ENCODE data around the gene SIX5. TPM values are rescaled to one million over a fixed set of nuclear protein-coding genes. Genes with fewer than 3 reads are reported as not detected.
A peak's percentile ranks its signal among the peaks of the same experiment; 100 is the strongest.

SIX5 gene
- total RNA-seq, 2 experiments from 2014 or later, result 2.3 to 2.4 TPM

DNA sequence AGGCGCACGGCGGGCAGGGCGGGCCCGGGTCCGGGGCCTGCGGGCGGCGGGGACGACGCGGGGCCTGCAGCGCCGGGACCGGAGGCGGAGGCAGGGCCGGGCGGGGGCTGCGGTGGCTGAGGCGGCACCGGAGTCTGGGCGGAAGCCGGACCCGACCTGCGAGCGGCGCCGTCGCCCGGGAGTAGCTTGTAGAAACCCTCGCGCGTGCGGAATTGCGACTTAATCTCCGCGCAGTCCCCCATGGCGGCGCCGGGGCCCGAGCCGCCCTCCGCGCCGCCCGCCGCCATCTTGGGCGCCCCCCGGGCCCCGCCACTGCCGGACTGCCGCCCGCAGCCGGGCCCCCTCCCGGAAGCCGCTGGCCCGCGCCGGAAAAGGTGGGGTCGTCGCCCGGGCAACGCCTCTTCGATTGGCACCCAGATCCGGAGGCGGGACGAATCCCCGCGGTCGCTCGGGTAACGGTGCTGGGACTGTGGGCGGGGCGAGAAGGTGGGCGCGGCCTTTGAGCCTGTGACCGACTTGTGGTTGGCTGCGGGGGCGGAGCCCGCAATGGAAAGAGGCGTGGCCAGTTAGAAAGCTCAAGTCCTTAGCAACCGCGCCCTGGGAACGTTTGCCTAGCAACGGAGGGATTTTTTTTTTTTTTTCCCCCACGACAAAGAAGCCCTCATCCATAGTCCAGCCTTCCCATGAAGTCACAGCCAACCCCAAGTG is 23.6 kb upstream of the SIX5 start, which contains the start of gene DMWD:
DMWD (minus strand) TSS at position 376 of the 708 bp plus-strand sequence; CDS start at position 287, 89 bp downstream.
- intact Hi-C loops (cut with micrococcal nuclease), result loop anchor here (1.0 to 2.0 kb wide), 3 partner anchors 13 to 75 kb away; partner anchors contain the start of gene SYMPK
- CTCF ChIA-PET, result interaction anchor here (0.5 to 2.4 kb wide), 4 partner anchors 23 to 1691 kb away, joined by 3 to 16 read pairs (median 4); partner anchors contain the start of genes KPTN and SIX5
- H3K4me3 Mint-ChIP-seq, result peak within 1 kb of the TSS; percentile 94
- peaks cover 33% of the 10 kb centered on the region for H3K36me3 Mint-ChIP-seq
- peak; percentile 100 for DNase-seq
- POLR2A ChIA-PET, result interaction anchor here (0.7 to 1.4 kb wide), 4 partner anchors 13 to 71 kb away, joined by 3 read pairs; partner anchors contain the start of gene SIX5
- H3K9me3 Mint-ChIP-seq, result no peaks in the 10 kb centered on the region
- peaks cover 30% of the 10 kb centered on the region for H3K4me1 Mint-ChIP-seq (ENCODE audit: low read depth)
- peaks cover 18% of the 10 kb centered on the region for H3K27me3 Mint-ChIP-seq
- H3K27ac Mint-ChIP-seq, result peak within 1 kb of the TSS; percentile 79

DNA sequence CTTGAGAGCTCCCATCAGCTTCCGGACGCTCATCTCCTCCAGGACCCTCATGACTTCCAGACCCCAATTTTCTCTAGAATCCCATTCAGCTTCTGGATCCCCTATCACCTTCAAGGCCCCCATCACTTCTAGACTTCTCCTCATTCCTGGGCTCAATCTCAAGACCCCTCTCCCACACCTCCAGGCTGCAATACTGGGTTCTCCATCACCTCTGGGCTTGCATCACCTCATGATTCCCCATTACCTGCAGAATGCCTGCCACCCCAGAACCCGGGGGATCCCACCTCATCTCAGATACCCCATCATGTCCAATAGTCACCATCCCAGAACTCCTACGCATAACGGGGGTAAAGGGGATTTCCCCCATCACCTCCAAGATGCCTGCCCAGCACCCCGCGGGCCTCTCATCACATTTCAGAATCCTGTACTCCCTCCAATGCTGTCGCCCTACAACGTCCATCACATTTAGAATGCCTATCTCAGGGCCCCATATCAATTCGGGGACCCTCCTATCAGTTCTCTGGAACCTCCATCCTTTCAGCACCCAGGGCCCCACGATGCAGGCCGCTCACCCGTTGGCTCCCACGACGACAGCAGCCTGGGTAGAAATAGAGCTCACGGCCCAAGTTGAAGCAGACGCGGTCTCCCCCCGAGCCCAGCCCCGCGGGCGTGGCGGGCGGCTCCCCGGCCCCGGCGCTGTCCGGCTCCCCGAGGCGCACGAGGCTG is 22.9 kb upstream of the SIX5 start:
- H3K9me3 Mint-ChIP-seq, result no peaks in the 10 kb centered on the region
- H3K27me3 Mint-ChIP-seq, result peaks cover 18% of the 10 kb centered on the region
- CTCF ChIA-PET, result interaction anchor here (1.0 to 2.4 kb wide), 4 partner anchors 13 to 25 kb away, joined by 3 to 16 read pairs (median 4); partner anchors contain the start of gene SIX5
- peak overlapping the region; percentile 94 for H3K4me3 Mint-ChIP-seq
- peak overlapping the region; percentile 78 for H3K27ac Mint-ChIP-seq
- peak; percentile 40 for DNase-seq
- intact Hi-C loops (cut with micrococcal nuclease), result loop anchor here (1.0 to 2.0 kb wide), 3 partner anchors 22 to 75 kb away; partner anchors contain the start of gene SYMPK
- peaks cover 40% of the 10 kb centered on the region for H3K36me3 Mint-ChIP-seq
- peaks cover 30% of the 10 kb centered on the region for H3K4me1 Mint-ChIP-seq (ENCODE audit: low read depth)
- POLR2A ChIA-PET, result interaction anchor here (1.1 to 1.4 kb wide), 3 partner anchors 20 to 71 kb away, joined by 3 read pairs; partner anchors contain the start of gene SIX5

DNA sequence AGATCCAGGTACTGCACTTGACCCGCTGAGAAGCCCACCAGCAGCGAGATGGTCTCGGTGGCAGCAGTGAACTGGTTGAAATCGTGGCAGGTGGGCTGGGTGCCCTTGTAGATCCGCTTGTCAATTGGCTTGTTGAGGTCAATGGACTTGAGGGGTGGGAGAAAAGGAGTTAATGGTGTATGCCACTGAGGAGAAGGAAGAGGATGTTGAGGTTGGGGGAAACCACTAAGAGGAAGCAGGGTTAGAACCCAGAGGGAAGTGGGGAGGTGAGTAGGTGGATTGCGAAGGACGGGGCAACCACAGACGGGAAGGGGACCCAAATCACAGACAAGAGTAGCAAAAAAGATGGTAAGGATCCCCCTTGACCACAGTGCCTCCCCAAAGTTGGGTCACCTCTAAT is 21.9 kb upstream of the SIX5 start:
- Mint-ChIP-seq H3K4me1 (ENCODE audit: low read depth) (peaks cover 30% of the 10 kb centered on the region), H3K36me3 (peaks cover 47% of the 10 kb centered on the region), H3K4me3 (peak overlapping the region; percentile 94), H3K27ac (peak overlapping the region; percentile 7), H3K9me3 (no peaks in the 10 kb centered on the region), H3K27me3 (peaks cover 16% of the 10 kb centered on the region)
- intact Hi-C loops (cut with micrococcal nuclease), result loop anchor here (1.0 kb wide), 1 partner anchor 21 kb away; no protein-coding TSS in a partner anchor
- POLR2A ChIA-PET, result no interaction called here
- peak; percentile 55 for DNase-seq
- CTCF ChIA-PET, result interaction anchor here (0.9 to 1.4 kb wide), 4 partner anchors 8 to 26 kb away, joined by 3 to 5 read pairs (median 4); partner anchors contain the start of gene SIX5

DNA sequence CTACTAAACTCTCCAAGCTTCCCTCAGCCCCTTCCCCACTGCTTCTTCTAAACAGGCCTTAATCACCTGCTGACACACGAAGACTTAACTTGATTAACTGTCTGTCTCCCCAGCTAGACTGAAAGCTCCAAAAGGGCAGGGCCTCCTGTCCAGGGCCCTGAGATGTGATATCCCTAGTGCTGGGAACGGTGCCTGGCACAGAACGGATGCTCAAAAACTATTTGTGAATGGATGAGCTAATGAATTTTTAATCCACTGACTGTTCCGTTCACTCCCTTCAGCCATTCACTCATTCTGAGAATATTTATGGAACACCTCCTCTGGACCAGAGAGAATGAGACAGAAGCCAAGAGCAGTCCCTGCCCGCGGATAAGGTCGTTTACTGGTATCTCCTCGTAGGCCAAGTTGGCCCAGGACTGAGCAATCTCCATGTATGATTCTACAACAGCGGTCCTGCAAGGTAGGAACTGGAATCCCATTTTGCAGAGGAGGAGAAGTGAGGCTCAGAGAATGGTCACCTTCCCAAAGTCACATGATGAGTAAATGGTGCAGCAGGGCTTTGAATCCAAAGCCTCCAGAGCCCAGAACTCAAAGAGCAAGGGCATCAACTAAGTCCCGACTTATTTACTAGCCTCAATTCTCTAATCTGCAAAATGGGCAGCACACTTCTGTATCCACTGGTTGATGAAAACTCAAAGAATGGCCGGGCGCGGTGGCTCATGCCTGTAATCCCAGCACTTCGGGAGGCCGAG is 20.2 kb upstream of the SIX5 start:
- DNase-seq, result no peak
- Mint-ChIP-seq H3K4me1 (ENCODE audit: low read depth) (peaks cover 26% of the 10 kb centered on the region), H3K36me3 (peaks cover 47% of the 10 kb centered on the region), H3K27me3 (peaks cover 8% of the 10 kb centered on the region), H3K4me3 (no peak overlapping the region), H3K27ac (no peak overlapping the region), H3K9me3 (no peaks in the 10 kb centered on the region)
- CTCF ChIA-PET, result interaction anchor here (1.2 to 2.1 kb wide), 3 partner anchors 10 to 28 kb away, joined by 4 to 5 read pairs (median 4); no protein-coding TSS in a partner anchor
- intact Hi-C loops (cut with micrococcal nuclease), result no loop called here
- POLR2A ChIA-PET, result no interaction called here

DNA sequence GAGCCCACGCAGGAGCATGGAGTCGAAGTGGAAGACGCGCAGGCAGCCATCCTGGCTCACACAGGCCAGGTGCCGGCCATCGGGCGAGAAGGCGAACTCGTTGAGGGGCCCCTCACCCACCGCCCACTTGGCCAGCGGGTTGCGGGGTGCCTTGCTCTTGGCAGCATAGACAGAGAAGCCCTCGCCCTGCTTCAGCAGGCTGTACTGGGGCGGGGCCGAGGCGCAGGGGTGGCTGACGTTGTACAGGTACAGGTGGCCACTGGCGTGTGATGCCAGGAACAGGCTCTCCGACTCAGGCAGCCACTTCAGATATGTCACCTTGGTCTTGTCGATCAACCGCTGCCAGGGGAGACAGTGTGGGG is 17.5 kb upstream of the SIX5 start:
- no peaks in the 10 kb centered on the region for H3K9me3 Mint-ChIP-seq
- CTCF ChIA-PET, result no interaction called here
- intact Hi-C loops (cut with micrococcal nuclease), result no loop called here
- POLR2A ChIA-PET, result no interaction called here
- no peak for DNase-seq
- no peak overlapping the region for H3K4me3 Mint-ChIP-seq
- peaks cover 1% of the 10 kb centered on the region for H3K27me3 Mint-ChIP-seq
- H3K4me1 Mint-ChIP-seq (ENCODE audit: low read depth), result peaks cover 10% of the 10 kb centered on the region
- H3K36me3 Mint-ChIP-seq, result peaks cover 44% of the 10 kb centered on the region
- H3K27ac Mint-ChIP-seq, result no peak overlapping the region

DNA sequence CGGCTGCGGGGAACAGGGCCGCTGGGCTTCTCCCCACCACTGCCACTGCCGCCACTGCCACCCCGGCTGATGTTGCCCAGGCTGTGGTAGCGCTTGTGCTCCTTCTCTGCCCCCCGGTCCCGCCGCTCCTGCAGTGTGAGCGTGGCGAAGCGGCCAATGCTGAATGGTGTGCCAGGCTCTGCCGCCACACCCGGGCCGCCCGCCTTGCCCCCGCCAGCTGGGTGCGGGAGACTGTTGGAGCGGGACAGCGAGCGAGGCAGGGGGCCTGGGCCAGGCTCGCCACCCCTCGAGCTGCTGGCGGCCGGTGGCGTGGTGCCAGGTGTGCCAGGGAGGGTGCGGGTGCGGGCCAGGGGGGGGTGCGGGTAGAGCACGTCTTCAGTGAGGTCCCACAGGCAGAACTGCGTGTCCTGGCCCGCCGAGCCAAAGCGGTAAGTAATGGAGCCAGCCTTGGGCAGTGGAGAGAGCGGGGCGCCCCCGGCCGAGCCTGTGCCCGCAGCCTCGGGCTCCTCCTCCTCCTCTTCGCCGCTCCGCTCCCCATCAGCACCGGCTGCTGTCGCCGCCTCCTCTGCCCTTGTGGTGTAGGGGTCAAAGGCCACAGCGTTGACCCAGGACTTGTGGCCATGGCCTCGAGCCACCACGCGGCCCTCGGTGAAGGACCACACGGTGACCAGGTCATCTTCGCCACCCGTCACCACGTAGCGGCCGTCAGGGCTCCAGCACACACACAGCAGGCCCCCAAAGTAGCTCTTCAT is 16.9 kb upstream of the SIX5 start:
- no peak for DNase-seq
- no peaks in the 10 kb centered on the region for H3K9me3 Mint-ChIP-seq
- no peak overlapping the region for H3K27ac Mint-ChIP-seq
- intact Hi-C loops (cut with micrococcal nuclease), result no loop called here
- POLR2A ChIA-PET, result no interaction called here
- peaks cover 42% of the 10 kb centered on the region for H3K36me3 Mint-ChIP-seq
- H3K27me3 Mint-ChIP-seq, result peaks cover 3% of the 10 kb centered on the region
- no peak overlapping the region for H3K4me3 Mint-ChIP-seq
- CTCF ChIA-PET, result no interaction called here
- peaks cover 4% of the 10 kb centered on the region for H3K4me1 Mint-ChIP-seq (ENCODE audit: low read depth)

DNA sequence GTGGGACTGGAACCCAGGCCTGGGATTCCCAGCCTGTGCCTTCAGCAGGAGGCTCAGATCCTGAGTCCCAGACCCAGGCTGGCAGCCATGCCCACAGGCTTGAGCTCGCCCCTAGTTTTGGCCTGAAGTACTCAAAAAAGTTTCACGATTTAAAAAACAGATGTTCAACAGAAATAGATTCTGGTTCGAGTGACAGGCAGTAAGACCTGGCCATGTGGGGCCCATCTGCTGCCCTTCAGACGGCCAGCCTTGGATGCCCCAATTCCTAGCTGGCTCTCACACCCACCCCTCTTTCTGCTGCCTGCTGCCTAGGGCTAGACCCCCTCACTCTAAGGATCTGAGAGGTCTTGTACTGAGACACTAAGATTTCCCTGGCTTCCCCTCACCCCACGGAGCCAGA is 16.0 kb upstream of the SIX5 start:
- H3K9me3 Mint-ChIP-seq, result no peaks in the 10 kb centered on the region
- DNase-seq, result no peak
- POLR2A ChIA-PET, result no interaction called here
- CTCF ChIA-PET, result interaction anchor here (1.0 kb wide), 2 partner anchors 10 to 14 kb away, joined by 3 read pairs; no protein-coding TSS in a partner anchor
- H3K36me3 Mint-ChIP-seq, result peaks cover 38% of the 10 kb centered on the region
- peaks cover 8% of the 10 kb centered on the region for H3K27me3 Mint-ChIP-seq
- H3K4me3 Mint-ChIP-seq, result no peak overlapping the region
- intact Hi-C loops (cut with micrococcal nuclease), result no loop called here
- no peaks in the 10 kb centered on the region for H3K4me1 Mint-ChIP-seq (ENCODE audit: low read depth)
- H3K27ac Mint-ChIP-seq, result no peak overlapping the region

DNA sequence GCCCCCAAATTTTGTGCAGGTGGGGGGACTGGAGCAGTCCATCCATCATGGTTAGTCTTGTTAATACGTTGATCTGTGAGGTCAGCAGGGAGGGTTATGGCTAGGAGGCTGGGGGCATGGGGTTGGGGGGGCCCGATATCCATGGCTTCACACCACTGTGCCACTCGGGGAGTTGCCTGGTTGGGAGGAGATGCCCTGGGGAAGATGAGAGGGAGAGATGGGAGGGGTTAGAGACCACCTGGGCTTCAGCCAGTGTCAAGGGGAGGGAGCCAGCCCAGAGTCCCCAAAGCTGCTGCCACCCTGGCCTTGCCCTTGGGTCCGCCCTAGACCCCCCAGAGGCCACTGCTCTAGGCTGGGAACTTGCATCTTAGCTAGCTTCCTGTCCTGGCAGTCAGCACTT is 15.0 kb upstream of the SIX5 start:
- intact Hi-C loops (cut with micrococcal nuclease), result no loop called here
- Mint-ChIP-seq H3K27ac (no peak overlapping the region), H3K9me3 (no peaks in the 10 kb centered on the region), H3K36me3 (peaks cover 30% of the 10 kb centered on the region), H3K4me3 (no peak overlapping the region), H3K4me1 (ENCODE audit: low read depth) (peaks cover 9% of the 10 kb centered on the region), H3K27me3 (peaks cover 14% of the 10 kb centered on the region)
- POLR2A ChIA-PET, result no interaction called here
- no peak for DNase-seq
- CTCF ChIA-PET, result interaction anchor here (2.8 kb wide), 1 partner anchor 15 kb away, joined by 14 read pairs; no protein-coding TSS in a partner anchor

DNA sequence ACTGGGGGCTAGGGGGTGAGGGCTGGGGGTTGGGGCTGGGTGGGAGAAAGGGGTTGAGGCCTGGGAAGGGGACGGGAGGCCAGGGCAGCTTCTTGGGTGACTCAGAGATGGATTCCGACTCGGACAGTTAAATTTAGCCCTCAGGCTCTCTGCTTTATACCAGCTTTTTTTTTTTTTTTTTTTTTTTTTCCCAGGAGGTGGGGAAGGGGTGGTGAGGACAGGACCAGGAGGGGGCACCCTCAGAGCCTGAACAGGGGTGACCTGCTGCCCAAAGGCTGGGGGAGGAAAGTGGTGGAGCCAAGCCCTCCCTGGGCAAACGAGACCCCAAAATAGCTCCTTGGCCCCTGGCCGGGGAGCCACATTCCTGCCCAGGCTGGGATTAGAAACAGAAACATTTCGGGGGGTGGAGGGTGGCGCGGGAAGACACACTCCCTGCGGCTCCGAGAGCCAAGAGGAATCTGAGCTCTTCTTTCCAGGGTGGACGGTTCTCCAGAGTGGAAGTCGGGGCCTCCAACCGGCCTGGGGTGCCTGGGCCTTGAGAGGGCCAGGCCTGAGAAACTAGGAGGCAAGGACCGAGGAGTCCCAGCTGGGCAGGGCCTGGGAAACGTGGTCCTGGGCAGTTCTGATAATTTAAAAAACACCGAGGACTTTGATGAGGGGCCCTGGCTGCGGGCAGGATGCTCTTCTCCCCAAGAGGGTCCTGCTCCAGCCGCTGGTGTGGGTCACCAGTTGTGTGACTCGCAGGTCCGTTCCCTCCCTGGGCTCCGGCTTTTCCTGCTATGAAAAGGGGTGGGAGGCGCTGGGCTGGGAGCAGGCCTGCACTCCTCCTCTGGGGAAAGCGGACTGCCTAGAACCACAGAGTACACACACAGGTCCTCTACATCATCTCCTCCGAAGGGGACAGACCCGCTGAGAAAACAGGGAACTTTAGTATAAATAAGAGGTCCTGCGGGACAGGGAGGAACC is 14.1 kb upstream of the SIX5 start:
- Mint-ChIP-seq H3K9me3 (no peaks in the 10 kb centered on the region), H3K27me3 (peaks cover 16% of the 10 kb centered on the region), H3K36me3 (peaks cover 21% of the 10 kb centered on the region), H3K4me1 (ENCODE audit: low read depth) (peaks cover 15% of the 10 kb centered on the region), H3K27ac (no peak overlapping the region), H3K4me3 (no peak overlapping the region)
- intact Hi-C loops (cut with micrococcal nuclease), result no loop called here
- POLR2A ChIA-PET, result no interaction called here
- CTCF ChIA-PET, result interaction anchor here (1.7 to 2.8 kb wide), 2 partner anchors 14 to 16 kb away, joined by 8 to 14 read pairs; partner anchors contain the start of gene SIX5
- DNase-seq, result no peak

DNA sequence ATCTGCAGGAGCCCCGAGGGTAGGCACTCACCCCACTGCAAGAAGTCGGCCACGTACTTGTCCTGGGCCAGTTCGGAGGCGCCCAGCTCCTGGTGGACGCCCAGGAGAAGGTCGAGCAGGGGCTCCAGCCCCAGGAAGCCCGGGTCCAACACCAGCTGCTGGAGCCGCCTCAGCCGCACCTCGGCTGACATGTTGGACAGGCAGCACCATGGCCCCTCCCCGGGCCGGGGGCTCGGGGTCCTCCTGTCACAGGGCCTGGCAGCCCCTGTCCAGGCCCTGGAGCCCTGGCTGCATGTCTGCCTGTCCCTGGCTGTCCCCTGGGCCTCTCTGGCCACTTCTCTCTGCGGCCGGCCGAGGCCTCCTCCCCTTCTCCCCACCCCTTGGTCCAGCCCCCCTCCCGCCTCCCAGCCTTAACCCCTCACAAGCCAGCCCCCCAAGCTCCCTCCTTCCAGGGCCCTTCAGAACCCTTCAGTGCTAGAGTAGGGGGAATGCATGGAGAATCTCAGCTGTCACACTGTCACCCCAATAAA is 13.2 kb upstream of the SIX5 start, which contains the start of gene DMPK:
DMPK (minus strand) TSS at position 329 of the 530 bp plus-strand sequence; CDS start at position 191, 138 bp downstream.
- intact Hi-C loops (cut with micrococcal nuclease), result no loop called here
- Mint-ChIP-seq H3K9me3 (no peaks in the 10 kb centered on the region), H3K4me3 (no peak within 1 kb of the TSS), H3K27ac (no peak within 1 kb of the TSS), H3K27me3 (peaks cover 15% of the 10 kb centered on the region), H3K4me1 (ENCODE audit: low read depth) (peaks cover 15% of the 10 kb centered on the region), H3K36me3 (peaks cover 17% of the 10 kb centered on the region)
- ChIA-PET POLR2A (no interaction called here), CTCF (interaction anchor here (1.4 to 2.8 kb wide), 3 partner anchors 13 to 35 kb away, joined by 4 to 14 read pairs (median 8); partner anchors contain the start of gene SIX5)
- no peak for DNase-seq

Data from activated CD4-positive, alpha-beta memory T cell treated with anti-CD3 and anti-CD28 coated beads for 36 hours (primary cell).